Stimulated activated CD4-positive, alpha-beta T cell treated with anti-CD3 and anti-CD28 coated beads, Interleukin-15, amount 100 ng/mL, for 48 hours (primary cell): ENCODE measurements around the gene OGN.

Source experiments
- DNase-seq, 2 donors: peaks; one replicate each; pipeline ENCODE4 v3.0.0-alpha.2; 2020; ENCODE audit warnings: low read depth in 2 of 2

Gene OGN

DNA sequence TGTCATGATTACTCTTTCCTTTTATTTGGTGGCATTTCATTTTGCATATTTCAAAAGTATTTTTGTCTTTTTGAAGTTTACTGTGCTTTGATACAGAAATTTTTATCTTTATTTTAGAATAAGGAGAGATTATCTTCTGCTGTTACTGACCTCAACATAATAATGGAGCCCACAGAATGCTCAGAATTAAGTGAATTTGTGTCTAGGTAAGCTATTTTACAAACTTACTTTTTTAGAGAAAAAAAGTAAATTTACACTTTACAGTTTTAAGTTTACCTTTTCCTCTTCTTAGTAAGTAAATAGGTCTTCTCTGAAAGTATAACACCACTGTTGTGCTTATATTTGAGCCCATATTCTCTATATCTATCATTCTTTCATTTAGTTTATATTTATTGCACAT is 58.8 kb downstream of the OGN start:
- no peak for DNase-seq

- DNase-seq: no peak
Observed at GRCh38 chr9:92342825-92343488, 61.4 kb downstream of the OGN start.

- no peak for DNase-seq
Observed at GRCh38 chr9:92341578-92341977, 62.8 kb downstream of the OGN start.

GRCh38 chr9:92333282-92333634 is 71.1 kb downstream of the OGN start:
- no peak for DNase-seq
